ELF-1 (cell line): ENCODE data around the gene GSDMA.
"Not testable (repeated sequence)": the region's sequence is repeated elsewhere in the genome, so short reads cannot be mapped to it uniquely, and the experiment has no call there.

ENCODE experiments used
- DNase-seq: peaks from one replicate; pipeline ENCODE4 v3.0.0-alpha.2; 2016; ENCODE audit warnings: low read depth, low spot score

The GSDMA gene

GRCh38 chr17:39929646-39930407, 33.0 kb upstream of the GSDMA start:
- no peak for DNase-seq

GRCh38 chr17:39933912-39934311, 28.9 kb upstream of the GSDMA start:
- peak; percentile 65 for DNase-seq

- DNase-seq, result no peak
These were observed 28.5 kb upstream of the GSDMA start for GRCh38 chr17:39934324-39934723.

- no peak for DNase-seq
These were observed 26.9 kb upstream of the GSDMA start for GRCh38 chr17:39935909-39936308.

- no peak for DNase-seq
These were observed 25.4 kb upstream of the GSDMA start for GRCh38 chr17:39937447-39937846.

GRCh38 chr17:39938140-39938869, 24.5 kb upstream of the GSDMA start:
- DNase-seq, result no peak

GRCh38 chr17:39939106-39939505, 23.7 kb upstream of the GSDMA start:
- DNase-seq, result no peak

GRCh38 chr17:39939588-39940419, 23.0 kb upstream of the GSDMA start:
- no peak for DNase-seq

- no peak for DNase-seq
These were observed 19.0 kb upstream of the GSDMA start for GRCh38 chr17:39943702-39944392.

GRCh38 chr17:39944393-39944711, 18.5 kb upstream of the GSDMA start:
- no peak for DNase-seq

- DNase-seq, result peak; percentile 57
These were observed 16.1 kb upstream of the GSDMA start for GRCh38 chr17:39946551-39947330.

- not testable (repeated sequence) for DNase-seq
These were observed 14.3 kb upstream of the GSDMA start for GRCh38 chr17:39948489-39948828.

- no peak for DNase-seq
These were observed 13.8 kb upstream of the GSDMA start for GRCh38 chr17:39949028-39949427.

- no peak for DNase-seq
These were observed 11.9 kb upstream of the GSDMA start for GRCh38 chr17:39950871-39951348.

GRCh38 chr17:39951924-39952679, 10.7 kb upstream of the GSDMA start:
- no peak for DNase-seq

- DNase-seq, result peak; percentile 98
These were observed 9.9 kb upstream of the GSDMA start for GRCh38 chr17:39952680-39953470.

GRCh38 chr17:39953471-39953888, 9.3 kb upstream of the GSDMA start:
- no peak for DNase-seq

- DNase-seq, result no peak
These were observed 7.9 kb upstream of the GSDMA start for GRCh38 chr17:39954876-39955275.

- DNase-seq, result no peak
These were observed 7.0 kb upstream of the GSDMA start for GRCh38 chr17:39955726-39956225.
